HL-60 (cell line): ENCODE data around the gene LRIT2.

Source experiments
- CTCF ChIP-seq: IDR thresholded peaks from one replicate; pipeline ENCODE4 v1.5.1; 2011; ENCODE audit warnings: low read length, control low read depth, inconsistent platforms; ENCODE audit not compliant: insufficient read depth
- GABPA ChIP-seq: IDR thresholded peaks from 2 replicates; pipeline ENCODE4 v1.6.1; 2012; ENCODE audit warnings: low read depth
- REST ChIP-seq: IDR thresholded peaks from 2 replicates; pipeline ENCODE4 v1.6.1; 2012; ENCODE audit warnings: low read depth; ENCODE audit not compliant: insufficient replicate concordance

GRCh38 chr10:84201682-84202081 is 23.7 kb downstream of the LRIT2 start:
- no peak for TF ChIP-seq CTCF
- no peak for TF ChIP-seq GABPA
- no peak for TF ChIP-seq REST
